K562 (cell line): ENCODE results near the gene RPL10A. TPM values are rescaled to one million over a fixed set of nuclear protein-coding genes. Genes with fewer than 3 reads are reported as not detected.

Experiments used
- ATAC-seq: fragments of 200-7000 bp; cut with Tn5 transposase; 3 replicates; pipeline ENCODE4 v1.9.1; 2020; ENCODE audit warnings: moderate library complexity
- BruUV-seq: library from RNA; stranded (reverse); fragments of 400-500 nt; replicated peaks from 2 replicates; lab custom pipeline; 2021; lab: Mats Ljungman, UMichigan
- CTCF ChIA-PET: fragments of 300-600 bp; formaldehyde crosslinking; extraction: SDS; loops from one replicate; lab custom pipeline; 2021; ENCODE audit warnings: low intra/inter-chr PET ratio; lab: Yijun Ruan, JAX
- POLR2A ChIA-PET: fragments of 300-600, 350-650 bp; sonication (Branson Sonifier 250); formaldehyde crosslinking; extraction: SDS; loops from one replicate; lab custom pipeline; 2021; ENCODE audit warnings: antibody characterized with exemption, inconsistent platforms; lab: Yijun Ruan, JAX
- DNase-seq, 4 experiments: peaks; one replicate each; pipeline versions ENCODE4 v3.0.0 to v3.0.0-alpha.2; 2011 to 2018; ENCODE audit warnings: low spot score in 3 of 4, mixed read lengths in 3 of 4; ENCODE audit errors: extremely low read depth in 1 of 4
- FAIRE-seq: peaks from 2 replicates; lab custom pipeline; 2011; peaks lifted over from hg19 to GRCh38; lab: Jason Lieb, UNC
- H2AFZ ChIP-seq: 2 replicates; pipeline ENCODE4 v1.6.0; 2011; ENCODE audit warnings: low read depth, low read length, control low read depth, inconsistent platforms
- H3K27ac ChIP-seq: fragments of 200-600 bp; 3 replicates; pipeline ENCODE4 v1.8.0; 2011; ENCODE audit warnings: low read depth, mild to moderate bottlenecking, control low read depth, inconsistent platforms, low read length, moderate library complexity, mixed read lengths; ENCODE audit errors: extremely low read depth
- H3K27me3 ChIP-seq, 2 experiments: fragments of 300-600 bp in 1 of 2; 2 replicates in 1 of 2; 3 replicates in 1 of 2; pipeline versions ENCODE4 v1.6.0 to v1.8.0; 2011; ENCODE audit warnings: inconsistent platforms in 2 of 2, low read length in 2 of 2, mild to moderate bottlenecking in 1 of 2, mixed read lengths in 1 of 2, moderate library complexity in 1 of 2; ENCODE audit not compliant: control insufficient read depth in 2 of 2, insufficient read depth in 2 of 2
- H3K36me3 ChIP-seq: fragments of 300-600 bp; 3 replicates; pipeline ENCODE4 v1.8.0; 2011; ENCODE audit warnings: mild to moderate bottlenecking, low read length, inconsistent platforms; ENCODE audit not compliant: control insufficient read depth, insufficient read depth
- H3K4me1 ChIP-seq, 2 experiments: fragments of 200-600 bp in 1 of 2; replicated peaks in 1 of 2; 2 replicates in 1 of 2; 3 replicates in 1 of 2; pipeline versions ENCODE4 v1.5.1 to v1.8.0; 2011; ENCODE audit warnings: inconsistent platforms in 2 of 2, low read length in 2 of 2, mild to moderate bottlenecking in 1 of 2, mixed read lengths in 1 of 2, moderate library complexity in 1 of 2; ENCODE audit not compliant: control insufficient read depth in 2 of 2, insufficient read depth in 2 of 2
- H3K4me2 ChIP-seq: 2 replicates; pipeline ENCODE4 v1.6.1; 2011; ENCODE audit warnings: low read length, control low read depth, inconsistent platforms, mixed read lengths; ENCODE audit not compliant: insufficient read depth
- H3K4me3 ChIP-seq: fragments of 200-600 bp; sonication (generic), shearing (Covaris generic); 2 replicates; pipeline ENCODE4 v1.5.1; 2016; ENCODE audit warnings: control low read depth, inconsistent platforms
- H3K79me2 ChIP-seq: fragments of 200-600 bp; 3 replicates; pipeline ENCODE4 v1.8.0; 2011; ENCODE audit warnings: low read length, inconsistent platforms; ENCODE audit not compliant: control insufficient read depth, insufficient read depth
- H3K9ac ChIP-seq, 2 experiments: 2 replicates each; pipeline versions ENCODE4 v1.6.0 to v1.6.1; 2011; ENCODE audit warnings: low read depth in 2 of 2, low read length in 2 of 2, control low read depth in 1 of 2, inconsistent platforms in 1 of 2, mild to moderate bottlenecking in 1 of 2, mixed read lengths in 1 of 2; ENCODE audit not compliant: insufficient read depth in 1 of 2
- H3K9me1 ChIP-seq: one replicate; pipeline ENCODE4 v1.6.0; 2011; ENCODE audit warnings: inconsistent platforms, mild to moderate bottlenecking, low read length, moderate library complexity; ENCODE audit not compliant: control insufficient read depth, insufficient read depth
- H3K9me3 ChIP-seq: replicated peaks from 2 replicates; pipeline ENCODE4 v1.5.1; 2011; ENCODE audit warnings: low read depth, low read length, inconsistent platforms; ENCODE audit not compliant: control insufficient read depth, insufficient read depth
- H4K20me1 ChIP-seq: replicated peaks from 2 replicates; pipeline ENCODE4 v1.6.1; 2011; ENCODE audit warnings: low read length, inconsistent platforms, mixed read lengths; ENCODE audit not compliant: control insufficient read depth, insufficient read depth
- BCOR ChIP-seq: fragments of 450-650 bp; IDR thresholded peaks from 2 replicates; pipeline ENCODE4 v1.6.1; 2016
- CEBPB ChIP-seq: fragments of 450-650 bp; IDR thresholded peaks from 2 replicates; pipeline ENCODE4 v1.6.1; 2016; ENCODE audit warnings: missing genetic modification characterization, missing compliant biosample characterization
- CHD4 ChIP-seq: fragments of 200-600 bp; sonication (generic); IDR thresholded peaks from 3 replicates; pipeline ENCODE4 v1.6.1; 2012; ENCODE audit warnings: low read depth, mild to moderate bottlenecking, mixed read lengths, low read length, inconsistent platforms; ENCODE audit not compliant: insufficient read depth, insufficient replicate concordance, poor library complexity, severe bottlenecking
- HNRNPUL1 ChIP-seq: fragments of 200-400 bp; formaldehyde crosslinking; IDR thresholded peaks from 2 replicates; pipeline ENCODE4 v1.6.1; 2017; ENCODE audit warnings: low read length
- KDM1A ChIP-seq, 2 experiments: fragments of 450-650 bp; IDR thresholded peaks; 2 replicates each; pipeline ENCODE4 v1.6.1; 2016; ENCODE audit warnings: mild to moderate bottlenecking in 2 of 2
- MCM2 ChIP-seq: fragments of 450-650 bp; IDR thresholded peaks from 2 replicates; pipeline ENCODE4 v1.6.1; 2017; ENCODE audit warnings: low read depth, mild to moderate bottlenecking
- MTA1 ChIP-seq: fragments of 450-650 bp; IDR thresholded peaks from 2 replicates; pipeline ENCODE4 v1.6.1; 2017; ENCODE audit warnings: borderline replicate concordance
- MTA2 ChIP-seq: fragments of 450-650 bp; IDR thresholded peaks from 2 replicates; pipeline ENCODE4 v1.6.1; 2016; ENCODE audit warnings: low read depth
- MYC ChIP-seq, 2 experiments: fragments of 250-450 bp in 1 of 2; sonication (Bioruptor Pico) in 1 of 2; IDR thresholded peaks; 2 replicates each; pipeline versions ENCODE4 v1.5.1 to v1.6.1; 2012 to 2021; ENCODE audit warnings: low read depth in 2 of 2, borderline replicate concordance in 1 of 2, improper control_type of control experiment in 1 of 2, low read length in 1 of 2, mild to moderate bottlenecking in 1 of 2, moderate library complexity in 1 of 2
- NCOR1 ChIP-seq: fragments of 450-650 bp; IDR thresholded peaks from 2 replicates; pipeline ENCODE4 v1.6.1; 2016; ENCODE audit warnings: mild to moderate bottlenecking, moderate library complexity
- SMARCA5 ChIP-seq: fragments of 450-650 bp; IDR thresholded peaks from 2 replicates; pipeline ENCODE4 v1.6.1; 2016
- SRSF9 ChIP-seq: fragments of 200-400 bp; formaldehyde crosslinking; IDR thresholded peaks from 2 replicates; pipeline ENCODE4 v1.6.1; 2017; ENCODE audit warnings: low read depth, low read length, borderline replicate concordance
- TRIM25 ChIP-seq: fragments of 450-650 bp; IDR thresholded peaks from 2 replicates; pipeline ENCODE4 v1.7.0; 2016; ENCODE audit warnings: borderline replicate concordance
- ZEB2 ChIP-seq: fragments of 450-650 bp; IDR thresholded peaks from 2 replicates; pipeline ENCODE4 v1.6.1; 2016
- ZNF146 ChIP-seq: IDR thresholded peaks from one replicate; pipeline ENCODE4 v1.6.1; 2018; ENCODE audit warnings: missing compliant biosample characterization; ENCODE audit not compliant: unreplicated experiment
- WGBS: fragments of 100-300 bp; shearing (Covaris generic); methylation state at CpG from one replicate; pipeline ENCODE4 v1.1.6; 2016; ENCODE audit warnings: low coverage, mixed read lengths; ENCODE audit not compliant: insufficient coverage; ENCODE audit errors: missing lambda C conversion rate; 5-methylcytosine and 5-hydroxymethylcytosine counted together
- in situ Hi-C: fragments of 300-500 bp; cut with MboI; formaldehyde crosslinking; loops from 4 replicates; pipeline ENCODE4 v1.15.0; 2018; ENCODE audit warnings: inconsistent platforms, mixed read lengths
- intact Hi-C: fragments of 100-400 bp; cut with micrococcal nuclease; formaldehyde crosslinking; loops from 2 replicates; pipeline ENCODE4 v1.14.2; 2022
- polyA plus RNA-seq, 8 experiments: library from polyadenylated mRNA; depleted of rRNA in 4 of 8; stranded (reverse) in 5 of 8; unstranded in 3 of 8; fragments of >200 nt; fragmentation: Nextera tagmentation in 2 of 8; fragmentation: Illumina TruSeq in 1 of 8; extraction: Ambion mirVana in 2 of 8; extraction: Trizol in 1 of 8; gene quantifications; 2 replicates each; pipeline versions ENCODE4 v1.2.1 to v1.2.3, GENCODE V29; 2011 to 2014; ENCODE audit warnings: inconsistent platforms in 1 of 8, missing spikeins in 1 of 8
- total RNA-seq, 7 experiments: library from RNA; depleted of rRNA in 6 of 7; stranded (reverse); fragments of >200 nt in 6 of 7; fragmentation: Illumina TruSeq in 2 of 7; extraction: Trizol in 2 of 7; gene quantifications; 2 replicates each; pipeline versions ENCODE4 v1.2.1 to v1.2.3, GENCODE V29; 2011 to 2021; ENCODE audit warnings: low replicate concordance in 1 of 7
- TF ChIP-seq, protein P1 (sequence below): sonication (generic); formaldehyde crosslinking; IDR thresholded peaks from 2 replicates; pipeline ENCODE4 v1.8.1; 2022; ENCODE audit warnings: missing genetic modification reagents
- TF ChIP-seq, protein P2 (sequence below), 2 experiments: fragments of 450-650 bp; conservative IDR thresholded peaks; 2 replicates each; pipeline ENCODE4 v1.6.1; 2017; ENCODE audit warnings: mild to moderate bottlenecking in 2 of 2, moderate library complexity in 2 of 2

Gene RPL10A
- total and polyA plus RNA-seq, 9 of the 15 experiments (the other 6 are each of a cell fraction or from before 2014, with no cell fraction given): 1,589 to 3,237 (median 2,116) TPM

DNA sequence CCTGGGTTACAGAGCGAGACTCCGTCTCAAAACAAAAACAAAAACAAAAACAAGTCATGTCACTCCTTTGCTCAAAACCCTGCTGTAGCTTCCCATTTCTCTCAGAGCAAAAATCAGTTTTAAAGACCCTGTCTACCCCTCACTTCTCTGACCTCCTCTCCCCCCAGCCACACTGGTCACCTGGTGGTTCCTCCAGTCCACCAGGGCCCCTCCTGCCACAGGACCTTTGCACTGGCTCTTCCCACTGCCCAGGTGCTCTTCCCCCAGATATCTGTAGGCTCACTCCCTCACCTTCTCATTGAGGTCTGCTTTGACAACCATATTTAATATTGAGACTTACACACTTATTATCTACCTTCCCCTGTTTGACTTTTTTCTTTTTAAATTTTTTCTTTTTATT lies 33.6 kb downstream of the RPL10A start:
- FAIRE-seq (no peak), ATAC-seq (no peak), DNase-seq (no peak)
- peaks cover 14% of the 10 kb centered on the region for H3K79me2 ChIP-seq
- ChIA-PET POLR2A (interaction anchor here (1.5 kb wide), 1 partner anchor 13 kb away, joined by 6 read pairs; no protein-coding TSS in a partner anchor), CTCF (no interaction called here)
- intact Hi-C loops: no loop called here
- no peak overlapping the region for H2AFZ ChIP-seq
- in situ Hi-C loops: no loop called here
- WGBS: 60% methylated on average over 2 of the region's 2 CpGs
- peaks cover 22 to 34% of the 10 kb centered on the region in 2 experiments; a peak in 4 of 5 replicates for H3K4me1 ChIP-seq
- no peaks in the 10 kb centered on the region for H3K36me3 ChIP-seq
- no peak overlapping the region for H3K4me3 ChIP-seq
- peaks cover 21 to 27% of the 10 kb centered on the region in 2 experiments; a peak in 4 of 5 replicates for H3K27me3 ChIP-seq
- H3K9me1 ChIP-seq: no peaks in the 10 kb centered on the region
- no peak overlapping the region for H3K9ac ChIP-seq
- H3K27ac ChIP-seq: no peak overlapping the region
- no peaks in the 10 kb centered on the region for H4K20me1 ChIP-seq
- H3K4me2 ChIP-seq: no peak overlapping the region
- no peaks in the 10 kb centered on the region for H3K9me3 ChIP-seq
- no TSS peak for BruUV-seq
- TF ChIP-seq NCOR1 (no peak), CHD4 (no peak), KDM1A (IDR thresholded peaks at IDR 0.05) (0 out of 4 replicates have a peak, but pooled peaks of 1 of the 2 experiments have one; percentile 48), MTA1 (no peak), MCM2 (no peak), TRIM25 (no peak), HNRNPUL1 (no peak), BCOR (peak; percentile 92), SRSF9 (no peak), MTA2 (no peak), ZNF146 (CRISPR knock-in tag) (no peak), SMARCA5 (0 out of 2 replicates have a peak, but pooled peaks have one; percentile 20), CEBPB (tag) (no peak), MYC (IDR thresholded peaks at IDR 0.05; ENCODE audit: low read depth, low read length) (no peak), MYC (CRISPR knock-in tag; IDR thresholded peaks at IDR 0.05; ENCODE audit: borderline replicate concordance, low read depth) (no peak), ZEB2 (no peak)
- TF ChIP-seq, protein P1, sequence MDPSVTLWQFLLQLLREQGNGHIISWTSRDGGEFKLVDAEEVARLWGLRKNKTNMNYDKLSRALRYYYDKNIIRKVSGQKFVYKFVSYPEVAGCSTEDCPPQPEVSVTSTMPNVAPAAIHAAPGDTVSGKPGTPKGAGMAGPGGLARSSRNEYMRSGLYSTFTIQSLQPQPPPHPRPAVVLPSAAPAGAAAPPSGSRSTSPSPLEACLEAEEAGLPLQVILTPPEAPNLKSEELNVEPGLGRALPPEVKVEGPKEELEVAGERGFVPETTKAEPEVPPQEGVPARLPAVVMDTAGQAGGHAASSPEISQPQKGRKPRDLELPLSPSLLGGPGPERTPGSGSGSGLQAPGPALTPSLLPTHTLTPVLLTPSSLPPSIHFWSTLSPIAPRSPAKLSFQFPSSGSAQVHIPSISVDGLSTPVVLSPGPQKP (CRISPR knock-in tag): no peak
- TF ChIP-seq, protein P2, sequence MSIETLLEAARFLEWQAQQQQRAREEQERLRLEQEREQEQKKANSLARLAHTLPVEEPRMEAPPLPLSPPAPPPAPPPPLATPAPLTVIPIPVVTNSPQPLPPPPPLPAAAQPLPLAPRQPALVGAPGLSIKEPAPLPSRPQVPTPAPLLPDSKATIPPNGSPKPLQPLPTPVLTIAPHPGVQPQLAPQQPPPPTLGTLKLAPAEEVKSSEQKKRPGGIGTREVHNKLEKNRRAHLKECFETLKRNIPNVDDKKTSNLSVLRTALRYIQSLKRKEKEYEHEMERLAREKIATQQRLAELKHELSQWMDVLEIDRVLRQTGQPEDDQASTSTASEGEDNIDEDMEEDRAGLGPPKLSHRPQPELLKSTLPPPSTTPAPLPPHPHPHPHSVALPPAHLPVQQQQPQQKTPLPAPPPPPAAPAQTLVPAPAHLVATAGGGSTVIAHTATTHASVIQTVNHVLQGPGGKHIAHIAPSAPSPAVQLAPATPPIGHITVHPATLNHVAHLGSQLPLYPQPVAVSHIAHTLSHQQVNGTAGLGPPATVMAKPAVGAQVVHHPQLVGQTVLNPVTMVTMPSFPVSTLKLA (conservative IDR thresholded peaks at IDR 0.05): no peak
